Measurements from ENCODE around the gene CWC25.

DNA sequence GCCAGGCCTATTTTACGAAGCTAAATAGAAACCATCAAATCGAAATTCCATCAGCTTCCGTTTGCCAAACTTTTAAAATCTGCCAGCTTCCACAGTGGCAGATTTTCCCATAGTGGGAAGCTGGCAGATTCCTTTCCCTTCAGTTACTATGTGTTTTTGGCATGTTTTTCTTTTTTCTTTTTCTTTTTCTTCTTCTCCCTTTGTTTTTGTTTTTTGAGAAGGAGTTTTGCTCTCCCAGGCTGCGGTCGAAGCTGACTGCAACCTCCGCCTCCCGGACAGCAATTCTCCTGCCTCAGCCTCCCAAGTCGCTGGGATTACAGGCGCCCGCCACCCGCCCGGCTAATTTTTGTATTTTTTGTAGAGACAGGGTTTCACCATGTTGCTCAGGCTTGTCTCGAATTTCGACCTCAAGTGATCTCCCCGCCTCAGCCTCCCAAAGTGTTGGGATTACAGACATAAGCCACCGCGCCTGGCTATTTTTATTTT is 684 bp upstream of the CWC25 start:
- no peak for TF ChIP-seq CTCF (IDR thresholded peaks at IDR 0.05)
- TF ChIP-seq POLR2A (IDR thresholded peaks at IDR 0.05) = no peak

Data from right lobe of liver (tissue), 4 donors.